ENCODE data around the gene HIGD1A. TPM values are rescaled to one million over a fixed set of nuclear protein-coding genes. Genes with fewer than 3 reads are reported as not detected.

Gene HIGD1A
- total RNA-seq, 1 experiment from 2014 or later = 77.6 TPM

GRCh38 chr3:42831321-42831713 is 27.0 kb upstream of the HIGD1A start:
- H3K9me3 Mint-ChIP-seq = no peaks in the 10 kb centered on the region; a peak in 1 of 5 replicates
- Histone ChIP-seq H3K56ac (ENCODE audit: insufficient read length, low read depth, low read length) (no peak overlapping the region), H2BK20ac (ENCODE audit: low read depth, low read length, poor library complexity, severe bottlenecking) (no peak overlapping the region), H2BK12ac (ENCODE audit: insufficient read length, low read depth, low read length) (no peak overlapping the region), H3K27ac (ENCODE audit: insufficient read length, low read depth, low read length) (no peak overlapping the region), H4K91ac (ENCODE audit: insufficient read length, low read depth, low read length) (no peak overlapping the region), H3K9ac (ENCODE audit: extremely low read depth, insufficient read length, low read length) (no peak overlapping the region), H3K4me1 (ENCODE audit: insufficient read depth, low read length) (no peaks in the 10 kb centered on the region), H3K23ac (ENCODE audit: insufficient read length, low read depth, low read length) (no peak overlapping the region), H4K20me1 (ENCODE audit: control insufficient read depth, insufficient read depth, insufficient read length) (no peaks in the 10 kb centered on the region), H2AFZ (ENCODE audit: low read length) (peak overlapping the region; percentile 74), H3K18ac (ENCODE audit: insufficient read length, low read depth, low read length) (no peak overlapping the region), H3K9me3 (ENCODE audit: control insufficient read depth, low read depth, low read length) (no peaks in the 10 kb centered on the region), H2BK5ac (ENCODE audit: insufficient read length, low read length) (no peak overlapping the region), H3T11ph (ENCODE audit: low read length) (no peak overlapping the region), H3K79me2 (ENCODE audit: insufficient read depth, low read length) (no peaks in the 10 kb centered on the region), H3K27me3 (ENCODE audit: insufficient read depth, low read length) (no peaks in the 10 kb centered on the region), H3K23me2 (ENCODE audit: insufficient read length, low read depth, low read length, poor library complexity, severe bottlenecking) (no peaks in the 10 kb centered on the region), H3K4ac (ENCODE audit: low read depth, low read length) (no peak overlapping the region), H4K8ac (replicated peaks; ENCODE audit: insufficient read length, low read depth, low read length) (no peak overlapping the region), H2BK15ac (ENCODE audit: low read depth, low read length) (no peak overlapping the region), H3K14ac (ENCODE audit: insufficient read depth, low read length) (no peak overlapping the region), H2BK120ac (ENCODE audit: low read depth, low read length, poor library complexity, severe bottlenecking) (no peak overlapping the region), H3K79me1 (ENCODE audit: insufficient read depth, low read depth, low read length, poor library complexity, severe bottlenecking) (no peaks in the 10 kb centered on the region), H3K4me2 (ENCODE audit: insufficient read depth, insufficient read length, low read length) (no peak overlapping the region), H2AK5ac (ENCODE audit: insufficient read length, low read length) (no peak overlapping the region), H4K5ac (ENCODE audit: insufficient read length, low read depth, low read length) (no peak overlapping the region)
- no peak overlapping the region for H3K27ac Mint-ChIP-seq
- WGBS (ENCODE audit: extremely low coverage, insufficient read length, low lambda C conversion rate) = no CpG with 5 or more reads among the region's 3 CpGs
- H3K4me3 Mint-ChIP-seq = no peak overlapping the region
- H3K36me3 Mint-ChIP-seq (ENCODE audit: insufficient read depth in 1 of 3, low read depth in 3 of 3) = no peaks in the 10 kb centered on the region
- peak; percentile 89 for DNase-seq
- H3K27me3 Mint-ChIP-seq (ENCODE audit: low read depth) = peaks cover 4% of the 10 kb centered on the region
- peaks cover 13 to 16% of the 10 kb centered on the region in 2 experiments for H3K4me1 Mint-ChIP-seq
- TF ChIP-seq, protein P1, sequence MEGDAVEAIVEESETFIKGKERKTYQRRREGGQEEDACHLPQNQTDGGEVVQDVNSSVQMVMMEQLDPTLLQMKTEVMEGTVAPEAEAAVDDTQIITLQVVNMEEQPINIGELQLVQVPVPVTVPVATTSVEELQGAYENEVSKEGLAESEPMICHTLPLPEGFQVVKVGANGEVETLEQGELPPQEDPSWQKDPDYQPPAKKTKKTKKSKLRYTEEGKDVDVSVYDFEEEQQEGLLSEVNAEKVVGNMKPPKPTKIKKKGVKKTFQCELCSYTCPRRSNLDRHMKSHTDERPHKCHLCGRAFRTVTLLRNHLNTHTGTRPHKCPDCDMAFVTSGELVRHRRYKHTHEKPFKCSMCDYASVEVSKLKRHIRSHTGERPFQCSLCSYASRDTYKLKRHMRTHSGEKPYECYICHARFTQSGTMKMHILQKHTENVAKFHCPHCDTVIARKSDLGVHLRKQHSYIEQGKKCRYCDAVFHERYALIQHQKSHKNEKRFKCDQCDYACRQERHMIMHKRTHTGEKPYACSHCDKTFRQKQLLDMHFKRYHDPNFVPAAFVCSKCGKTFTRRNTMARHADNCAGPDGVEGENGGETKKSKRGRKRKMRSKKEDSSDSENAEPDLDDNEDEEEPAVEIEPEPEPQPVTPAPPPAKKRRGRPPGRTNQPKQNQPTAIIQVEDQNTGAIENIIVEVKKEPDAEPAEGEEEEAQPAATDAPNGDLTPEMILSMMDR (conservative IDR thresholded peaks at IDR 0.05) = peak; percentile 90
